Ramos (cell line): ENCODE data around the gene CATSPERZ.

ENCODE experiments used
- in situ Hi-C: fragments of 300-500 bp; cut with MboI; formaldehyde crosslinking; loops from one replicate; pipeline ENCODE4 v1.14.3; 2022; ENCODE audit warnings: low sequenced_read_pairs; ENCODE audit not compliant: unreplicated experiment

CATSPERZ gene

GRCh38 chr11:64299847-64300648, at the start of gene CATSPERZ:
Gene CATSPERZ (plus strand): TSS chr11:64300358. CDS start chr11:64300411, 53 bp downstream.
- in situ Hi-C loops: loop anchor here (5.0 to 10.0 kb wide), 2 partner anchors 98 to 305 kb away; no protein-coding TSS in a partner anchor

- in situ Hi-C loops: no loop called here
Observed at GRCh38 chr11:64250415-64251015, 49.6 kb upstream of the CATSPERZ start.

GRCh38 chr11:64251016-64251752, 49.0 kb upstream of the CATSPERZ start, which contains the start of gene PLCB3:
Gene PLCB3 (plus strand): TSS chr11:64251530. CDS start chr11:64251650, 120 bp downstream.
- in situ Hi-C loops: no loop called here

- in situ Hi-C loops: no loop called here
Observed at GRCh38 chr11:64251753-64252002, 48.5 kb upstream of the CATSPERZ start.

GRCh38 chr11:64252003-64252872, 47.9 kb upstream of the CATSPERZ start:
- in situ Hi-C loops: no loop called here

GRCh38 chr11:64253043-64253442, 47.1 kb upstream of the CATSPERZ start:
- in situ Hi-C loops: no loop called here

- in situ Hi-C loops: no loop called here
Observed at GRCh38 chr11:64253481-64253880, 46.7 kb upstream of the CATSPERZ start.

GRCh38 chr11:64254326-64254725, 45.8 kb upstream of the CATSPERZ start:
- in situ Hi-C loops: no loop called here

- in situ Hi-C loops: no loop called here
Observed at GRCh38 chr11:64255135-64256128, 44.7 kb upstream of the CATSPERZ start.

GRCh38 chr11:64256300-64256699, 43.9 kb upstream of the CATSPERZ start:
- in situ Hi-C loops: no loop called here

GRCh38 chr11:64258356-64258755, 41.8 kb upstream of the CATSPERZ start:
- in situ Hi-C loops: no loop called here

GRCh38 chr11:64258946-64259532, 41.1 kb upstream of the CATSPERZ start:
- in situ Hi-C loops: no loop called here

- in situ Hi-C loops: no loop called here
Observed at GRCh38 chr11:64259533-64260067, 40.6 kb upstream of the CATSPERZ start.

GRCh38 chr11:64260147-64260708, 39.9 kb upstream of the CATSPERZ start:
- in situ Hi-C loops: no loop called here

- in situ Hi-C loops: no loop called here
Observed at GRCh38 chr11:64261556-64262080, 38.5 kb upstream of the CATSPERZ start.

- in situ Hi-C loops: no loop called here
Observed at GRCh38 chr11:64262271-64263002, 37.7 kb upstream of the CATSPERZ start.
